Adrenal gland (tissue), 12 donors: ENCODE results near the gene LZTFL1. TPM values are rescaled to one million over a fixed set of nuclear protein-coding genes. Genes with fewer than 3 reads are reported as not detected.

ENCODE experiments used
- DNase-seq, 7 donors: peaks; one replicate each; pipeline ENCODE4 v3.0.0-alpha.2; 2019 to 2020
- H3K27ac ChIP-seq, 5 donors: fragments of 200-600 bp; sonication (generic) in 4 of 5; 1 replicate in 3 of 5; 2 replicates in 2 of 5; pipeline versions ENCODE4 v1.5.1 to v1.8.0; 2016 to 2020; ENCODE audit warnings: mild to moderate bottlenecking in 1 of 5
- H3K27me3 ChIP-seq: fragments of 200-600 bp; 2 replicates; pipeline ENCODE4 v1.8.0; 2021
- H3K36me3 ChIP-seq, 2 donors: fragments of 200-600 bp; replicated peaks in 1 of 2; 1 replicate in 1 of 2; 2 replicates in 1 of 2; pipeline versions ENCODE4 v1.5.1 to v1.8.0; 2018 to 2022
- H3K4me1 ChIP-seq, 2 donors: fragments of 200-600 bp; replicated peaks in 1 of 2; 1 replicate in 1 of 2; 2 replicates in 1 of 2; pipeline versions ENCODE4 v1.5.1 to v1.8.0; 2018 to 2021
- H3K4me3 ChIP-seq, 4 donors: fragments of 200-600 bp; sonication (generic) in 3 of 4; one replicate each; pipeline ENCODE4 v1.5.1; 2016 to 2018
- H3K9me3 ChIP-seq, 3 donors: fragments of 200-600 bp; sonication (generic) in 1 of 3; replicated peaks in 1 of 3; 1 replicate in 2 of 3; 2 replicates in 1 of 3; pipeline versions ENCODE4 v1.5.1 to v1.8.0; 2016 to 2021
- CTCF ChIP-seq, 6 experiments: fragments of 450-650 bp in 4 of 6; fragments of 200-600 bp in 2 of 6; sonication (generic) in 1 of 6; IDR thresholded peaks; 1 replicate in 5 of 6; 2 replicates in 1 of 6; pipeline versions ENCODE4 v1.5.1 to v1.8.0; 2016 to 2021; ENCODE audit warnings: antibody characterized with exemption in 6 of 6, mild to moderate bottlenecking in 2 of 6, moderate library complexity in 1 of 6
- POLR2A ChIP-seq, 2 donors: fragments of 450-650 bp; IDR thresholded peaks; one replicate each; pipeline ENCODE4 v1.6.1; 2017; ENCODE audit warnings: antibody characterized with exemption in 2 of 2, mild to moderate bottlenecking in 2 of 2, moderate library complexity in 1 of 2
- WGBS, 4 donors: extraction: QIAGEN DNeasy Blood & Tissue Kit in 2 of 4; methylation state at CpG; one replicate each; pipeline versions ENCODE4 v1.1.5 to v1.1.7; 2013 to 2017; 5-methylcytosine and 5-hydroxymethylcytosine counted together
- intact Hi-C, 2 donors: fragments of 100-400 bp; cut with DNase I; formaldehyde crosslinking; loops; one replicate each; pipeline versions ENCODE4 v1.14.1 to v1.15.0; 2022 to 2023
- polyA plus RNA-seq, 3 donors: library from polyadenylated mRNA; stranded (reverse); fragments of 200-250 nt in 2 of 3; fragments of 350-450 nt in 1 of 3; fragmentation: Illumina TruSeq in 1 of 3; extraction: RNeasy Lipid Tissue Mini Kit (QIAGEN cat#74804) in 1 of 3; gene quantifications; one replicate each; pipeline ENCODE4 v1.2.3, GENCODE V29; 2013 to 2014
- total RNA-seq, 9 donors: library from RNA; depleted of rRNA in 4 of 9; stranded (reverse); fragments of >200 nt in 4 of 9; fragments of 120-200 nt in 1 of 9; fragmentation: NEBNext Ultra II Directional in 1 of 9; extraction: Animal tissue kit (Norgen Biotek cat#: 25700) in 1 of 9; gene quantifications; one replicate each; pipeline versions ENCODE4 v1.1.0 to v1.2.4, GENCODE V29; 2013 to 2023
- donor health status: healthy with polysubstance abuse.
- donor health status: Bipolar disorder and iron deficiency.
- donor health status: DM: yes; HTN: yes; CAD: no.
- donor health status: DM: no; HTN: no; CAD: no.
- donor health status: DM: no; HTN: no; CAD: no.
- donor health status: DM: yes; HTN: yes; CAD: no.

LZTFL1 gene
- total and polyA plus RNA-seq, 12 donors = 3.9 to 36.3 (median 19.6) TPM

- H3K4me3 ChIP-seq = no peak overlapping the region
- H3K4me1 ChIP-seq = peaks cover 0 to 2% of the 10 kb centered on the region in 2 donors
- peaks cover 0 to 5% (median 0%) of the 10 kb centered on the region in 3 donors for H3K9me3 ChIP-seq
- WGBS, 4 donors = 62 to 76% (median 66%) methylated on average over 2 of the region's 2 CpGs
- H3K27me3 ChIP-seq = peaks cover 16% of the 10 kb centered on the region
- no peak overlapping the region for H3K27ac ChIP-seq
- intact Hi-C loops = no loop called here
- H3K36me3 ChIP-seq = no peaks in the 10 kb centered on the region
- TF ChIP-seq POLR2A (IDR thresholded peaks at IDR 0.05) (no peak), CTCF (IDR thresholded peaks at IDR 0.05) (no peak)
- no peak for DNase-seq
Observed at GRCh38 chr3:45790596-45790995, 51.3 kb downstream of the LZTFL1 start.

- no peak for DNase-seq
- Histone ChIP-seq H3K9me3 (peaks cover 0 to 5% (median 0%) of the 10 kb centered on the region in 3 donors), H3K27ac (no peak overlapping the region), H3K27me3 (peaks cover 4% of the 10 kb centered on the region), H3K4me1 (no peaks in the 10 kb centered on the region), H3K36me3 (no peaks in the 10 kb centered on the region), H3K4me3 (no peak overlapping the region)
- intact Hi-C loops = no loop called here
- TF ChIP-seq POLR2A (IDR thresholded peaks at IDR 0.05) = no peak
- TF ChIP-seq CTCF (IDR thresholded peaks at IDR 0.05) = no peak
- 68 to 86% (median 73%) methylated on average over 4 of the region's 4 CpGs for WGBS, 4 donors
Observed at GRCh38 chr3:45789235-45789812, 52.6 kb downstream of the LZTFL1 start.

GRCh38 chr3:45787551-45787950 is 54.4 kb downstream of the LZTFL1 start:
- WGBS, 4 donors = 96 to 100% (median 97%) methylated on average over 2 of the region's 2 CpGs
- no peak for DNase-seq
- H3K9me3 ChIP-seq = peaks cover 0 to 5% (median 0%) of the 10 kb centered on the region in 3 donors
- no peaks in the 10 kb centered on the region for H3K27me3 ChIP-seq
- no peaks in the 10 kb centered on the region for H3K4me1 ChIP-seq
- H3K4me3 ChIP-seq = no peak overlapping the region
- H3K27ac ChIP-seq = no peak overlapping the region
- intact Hi-C loops = no loop called here
- no peaks in the 10 kb centered on the region for H3K36me3 ChIP-seq
- no peak for TF ChIP-seq CTCF (IDR thresholded peaks at IDR 0.05)
- no peak for TF ChIP-seq POLR2A (IDR thresholded peaks at IDR 0.05)

- DNase-seq = no peak
- no peak overlapping the region for H3K27ac ChIP-seq
- no peak overlapping the region for H3K4me3 ChIP-seq
- H3K4me1 ChIP-seq = no peaks in the 10 kb centered on the region
- peaks cover 0 to 5% (median 0%) of the 10 kb centered on the region in 3 donors for H3K9me3 ChIP-seq
- H3K36me3 ChIP-seq = no peaks in the 10 kb centered on the region
- H3K27me3 ChIP-seq = no peaks in the 10 kb centered on the region
- TF ChIP-seq POLR2A (IDR thresholded peaks at IDR 0.05) = no peak
- no peak for TF ChIP-seq CTCF (IDR thresholded peaks at IDR 0.05)
- WGBS, 4 donors = 61 to 84% (median 82%) methylated on average over 4 of the region's 4 CpGs
- intact Hi-C loops = no loop called here
Observed at GRCh38 chr3:45786801-45787495, 55.0 kb downstream of the LZTFL1 start.
